HS-5 (cell line): Measurements from ENCODE around the gene LRRFIP1.
"Not testable (repeated sequence)": the region's sequence is repeated elsewhere in the genome, so short reads cannot be mapped to it uniquely, and the experiment has no call there.

Experiments used
- DNase-seq: peaks from one replicate; pipeline ENCODE4 v3.0.0-alpha.2; 2012; ENCODE audit warnings: low read depth

LRRFIP1 gene

DNA sequence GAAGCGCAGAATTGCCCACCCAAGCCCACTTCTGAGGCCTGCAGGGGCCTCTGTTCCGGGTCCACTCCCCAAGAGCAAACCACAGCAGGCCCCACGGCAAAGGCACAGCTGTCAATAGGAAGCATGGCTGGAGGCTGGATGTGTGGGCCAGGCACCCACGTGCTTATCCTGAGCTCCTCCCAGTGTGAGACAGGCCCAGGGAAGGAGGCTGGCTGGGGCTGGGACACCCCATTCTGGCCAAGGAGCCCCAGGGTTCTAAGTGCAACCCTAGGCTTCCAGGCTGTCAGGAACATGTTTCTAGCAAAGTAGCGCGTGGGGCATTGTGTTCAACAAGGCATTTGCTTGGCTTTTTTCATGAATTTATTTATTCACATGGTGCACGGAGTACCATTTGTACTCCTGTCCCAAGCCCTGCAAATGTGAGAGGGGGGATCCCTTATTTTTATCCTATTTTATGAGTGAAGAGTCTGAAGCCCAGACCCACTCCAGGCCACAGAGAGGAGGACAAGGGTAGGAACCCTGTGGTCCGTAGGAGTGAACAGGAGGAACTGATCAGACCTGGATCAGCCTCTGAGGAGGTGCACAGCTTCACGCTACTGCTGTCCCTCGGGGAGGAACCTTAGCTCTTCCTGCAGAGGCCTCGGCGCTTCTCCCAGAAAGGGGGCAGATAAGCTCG, 30.7 kb upstream of the LRRFIP1 start:
- no peak for DNase-seq

- no peak for DNase-seq
These were observed 29.9 kb upstream of the LRRFIP1 start for GRCh38 chr2:237597196-237598145.

DNA sequence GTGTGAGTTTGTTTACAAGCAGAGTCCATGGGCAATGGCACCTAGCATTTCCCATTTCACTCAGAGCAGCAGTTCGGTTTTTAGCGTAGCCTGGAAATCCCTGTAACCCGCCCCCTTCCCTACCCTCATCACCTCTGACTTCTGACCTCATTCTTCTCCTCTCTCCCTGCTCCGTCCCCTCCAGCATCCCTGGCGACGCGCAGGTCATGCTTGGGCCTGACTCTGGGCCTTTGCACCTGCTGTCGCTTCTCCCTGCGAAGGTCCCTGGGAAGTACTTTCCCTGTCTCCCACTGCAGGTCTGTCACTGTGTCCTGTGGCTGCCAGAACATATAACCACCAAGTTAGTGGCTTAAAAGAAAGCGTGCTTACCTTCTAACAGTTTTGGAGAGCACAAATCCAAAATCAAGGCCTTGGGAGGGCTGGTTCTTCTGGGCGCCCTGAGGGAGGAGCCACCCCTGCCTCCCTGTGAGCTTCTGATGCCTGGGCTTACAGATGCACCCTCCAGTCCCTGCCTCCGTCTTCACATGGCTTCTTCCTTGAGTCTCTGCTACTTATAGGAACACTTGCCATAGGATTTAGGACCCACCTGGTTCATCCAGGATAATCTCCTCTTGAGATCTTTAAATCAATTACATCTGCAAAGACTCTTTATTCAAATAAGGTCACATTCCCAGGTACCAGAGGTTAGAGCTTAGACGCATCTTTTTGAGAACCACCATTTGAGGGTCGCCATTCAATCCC, 28.7 kb upstream of the LRRFIP1 start:
- no peak for DNase-seq

- no peak for DNase-seq
These were observed 27.8 kb upstream of the LRRFIP1 start for GRCh38 chr2:237599465-237600110.

DNA sequence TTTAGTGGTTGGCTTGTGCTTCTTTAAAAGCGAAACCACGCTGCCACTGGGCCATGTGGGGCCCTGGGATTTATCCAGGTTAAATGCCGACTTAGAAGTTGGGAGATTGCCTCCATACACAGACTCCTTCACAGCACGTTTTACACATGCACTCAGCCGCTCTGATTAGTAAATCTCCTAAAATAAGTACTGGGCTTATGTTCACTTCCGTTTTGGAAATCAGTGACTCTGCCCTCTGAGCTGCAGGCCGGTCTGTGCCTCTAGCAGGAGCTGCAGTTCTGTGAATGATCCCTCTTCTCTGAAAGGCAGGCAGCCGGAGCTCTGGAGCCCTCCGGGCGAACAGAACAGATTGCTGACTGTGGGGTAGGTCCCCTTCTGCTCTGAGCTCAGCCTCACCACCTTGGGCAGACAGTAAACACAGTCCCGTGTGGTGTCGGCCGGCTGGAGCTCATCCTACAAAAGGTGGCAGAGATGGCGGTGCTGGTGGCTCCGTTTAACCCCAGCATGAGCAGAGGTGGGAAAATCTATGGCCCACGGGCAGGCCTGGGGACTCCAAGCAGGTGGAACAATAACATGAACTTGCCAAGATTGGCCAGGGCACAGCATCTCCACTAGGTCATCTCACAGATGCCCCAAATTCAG, 27.1 kb upstream of the LRRFIP1 start:
- DNase-seq, result no peak

- no peak for DNase-seq
These were observed 25.8 kb upstream of the LRRFIP1 start for GRCh38 chr2:237601453-237602116.

DNA sequence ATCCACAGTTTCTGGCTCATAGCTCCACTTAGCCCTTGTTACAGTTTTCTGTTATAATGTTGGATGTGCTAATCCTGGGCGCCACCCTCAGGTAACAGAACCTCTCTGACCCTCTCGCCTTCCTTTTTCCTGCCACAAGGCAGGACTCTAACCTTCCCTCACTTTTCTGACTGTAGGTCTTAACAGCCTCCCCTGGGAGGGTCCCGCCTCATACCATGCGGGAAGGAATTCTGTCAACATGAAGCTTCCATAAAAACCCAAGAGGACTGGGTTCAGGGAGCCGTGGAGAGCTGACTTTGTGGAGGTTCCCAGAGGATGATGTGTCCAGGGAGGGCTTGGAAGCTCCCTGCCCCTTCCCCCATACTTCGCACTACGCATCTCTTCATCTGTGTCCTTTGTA, 25.0 kb upstream of the LRRFIP1 start:
- no peak for DNase-seq

GRCh38 chr2:237603049-237603717, 24.2 kb upstream of the LRRFIP1 start:
- no peak for DNase-seq

GRCh38 chr2:237603718-237604362, 23.5 kb upstream of the LRRFIP1 start:
- no peak for DNase-seq

GRCh38 chr2:237604391-237604790, 23.0 kb upstream of the LRRFIP1 start:
- DNase-seq, result no peak

- no peak for DNase-seq
These were observed 22.4 kb upstream of the LRRFIP1 start for GRCh38 chr2:237604960-237605359.

GRCh38 chr2:237606522-237606921, 20.9 kb upstream of the LRRFIP1 start:
- not testable (repeated sequence) for DNase-seq

- DNase-seq, result no peak
These were observed 14.6 kb upstream of the LRRFIP1 start for GRCh38 chr2:237612527-237613357.

DNA sequence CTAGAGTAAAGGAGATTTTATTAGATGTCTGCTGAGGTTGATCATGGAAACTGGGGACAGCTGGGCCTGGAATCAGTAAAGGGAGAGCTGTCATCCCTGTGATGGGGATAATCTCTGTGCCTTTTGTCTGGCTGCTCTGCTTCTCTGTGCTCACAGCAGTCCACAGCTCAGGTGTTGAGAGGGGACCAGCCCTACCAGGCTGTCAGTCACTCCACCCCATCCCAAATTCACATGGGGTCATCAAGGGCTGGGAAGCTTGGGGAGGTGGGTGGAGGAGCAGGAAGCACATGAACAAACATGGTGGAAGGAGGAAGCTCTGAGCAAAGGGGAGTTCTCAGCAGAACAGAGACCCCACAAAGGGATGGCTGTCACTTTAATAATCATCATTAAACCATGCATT, 13.7 kb upstream of the LRRFIP1 start:
- DNase-seq, result no peak

GRCh38 chr2:237614151-237614720, 13.2 kb upstream of the LRRFIP1 start:
- DNase-seq, result no peak

DNA sequence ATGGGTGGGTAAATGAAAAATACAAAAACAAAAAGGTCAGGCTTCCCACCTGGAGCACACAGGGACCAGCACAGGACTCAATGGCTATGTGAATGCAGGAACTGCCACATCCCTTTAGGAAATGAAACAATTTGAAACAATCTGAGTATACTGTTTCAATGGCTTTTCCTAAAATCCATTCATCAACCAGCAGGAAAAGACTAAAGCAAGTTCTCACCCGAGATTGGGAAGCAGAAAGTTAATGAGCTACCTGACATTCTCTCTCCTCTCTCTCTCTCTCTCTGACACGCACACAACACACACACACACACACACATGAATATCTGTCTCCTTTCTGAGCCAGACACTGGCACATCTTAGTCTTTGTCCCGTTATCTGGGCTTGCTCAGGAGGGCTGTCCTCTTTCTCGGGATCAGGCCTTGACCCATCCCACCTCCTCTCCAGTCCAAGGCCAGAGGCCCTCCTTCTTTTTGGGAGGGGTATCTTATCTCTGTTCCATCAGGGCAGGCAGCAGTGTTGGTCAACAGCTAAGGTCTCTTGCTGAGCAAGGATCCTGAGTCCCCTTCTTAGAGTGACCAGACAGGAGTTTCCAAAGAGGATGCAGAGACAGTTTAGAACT, 11.6 kb upstream of the LRRFIP1 start:
- no peak for DNase-seq

DNA sequence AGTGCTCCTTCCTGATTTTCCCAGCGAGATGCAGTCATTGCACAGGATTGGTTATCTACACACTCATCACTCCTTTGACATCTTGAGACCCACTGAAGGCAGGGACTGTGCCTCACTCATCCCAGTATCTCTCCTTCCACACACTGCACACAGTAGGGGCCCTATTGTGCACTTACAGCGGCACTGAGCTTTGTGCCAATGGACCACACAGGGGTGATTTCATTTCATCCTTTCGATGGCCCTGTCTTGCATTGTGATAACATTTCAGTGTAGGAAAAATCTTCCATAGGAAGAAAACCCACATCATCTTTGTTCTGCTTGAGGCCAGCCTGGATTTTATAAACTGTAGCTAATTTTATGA, 11.0 kb upstream of the LRRFIP1 start:
- no peak for DNase-seq
